ENCODE data around the gene ATP5MG. TPM values are rescaled to one million over a fixed set of nuclear protein-coding genes. Genes with fewer than 3 reads are reported as not detected.

The ATP5MG gene, protein sequence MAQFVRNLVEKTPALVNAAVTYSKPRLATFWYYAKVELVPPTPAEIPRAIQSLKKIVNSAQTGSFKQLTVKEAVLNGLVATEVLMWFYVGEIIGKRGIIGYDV
- total RNA-seq, result 10 to 100 TPM; 45.1 to 66.4 (median 56.0) TPM

DNA sequence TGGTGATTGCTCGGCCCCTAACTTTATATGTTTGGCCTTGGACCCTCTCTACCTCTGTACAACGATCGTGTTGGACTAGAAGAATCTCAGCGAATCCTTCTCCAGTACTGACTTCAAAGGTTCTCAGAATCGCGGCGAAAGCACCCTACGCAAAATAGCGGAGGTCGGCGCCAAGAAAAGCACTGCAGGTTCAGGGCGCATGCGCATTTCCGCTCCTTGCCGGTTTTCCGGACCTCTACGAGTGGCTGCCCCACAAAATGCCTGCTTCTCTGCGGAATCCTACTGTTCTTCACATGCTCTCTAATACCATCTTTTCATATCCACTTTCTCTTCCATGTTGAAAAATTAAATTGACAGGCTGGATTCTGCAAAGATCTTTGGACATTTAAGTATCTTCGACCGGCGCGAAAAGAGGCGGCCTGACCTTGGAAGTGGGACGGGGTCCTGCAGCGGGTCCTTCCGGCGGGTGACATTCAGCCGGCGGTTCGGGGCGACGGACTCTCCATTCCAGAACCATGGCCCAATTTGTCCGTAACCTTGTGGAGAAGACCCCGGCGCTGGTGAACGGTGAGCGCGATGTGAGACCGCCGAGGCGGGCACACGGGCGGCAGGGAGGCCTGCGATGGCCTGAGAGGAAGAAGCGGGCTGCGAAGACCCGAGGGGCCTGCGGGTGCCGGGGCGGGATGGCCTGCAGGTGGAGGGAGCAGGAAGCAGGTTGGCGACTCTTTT is at the start of gene ATP5MG:
ATP5MG (plus strand) TSS at position 456 of the 729 bp plus-strand sequence; CDS start at position 516, 60 bp downstream.
- H3K4me3 ChIP-seq, result peak within 1 kb of the TSS; percentile 81 to 98 (median 86)
- peaks cover 7 to 11% of the 10 kb centered on the region in 2 donors for H3K4me1 ChIP-seq
- H3K27me3 ChIP-seq, result no peaks in the 10 kb centered on the region
- intact Hi-C loops (cut with DNase I; ENCODE audit: low total_unique reads), result no loop called here
- no peaks in the 10 kb centered on the region for H3K9me3 ChIP-seq
- H3K27ac ChIP-seq, result peak within 1 kb of the TSS; percentile 83 to 87
- H3K36me3 ChIP-seq, result no peaks in the 10 kb centered on the region
- peak; percentile 61 to 83 for DNase-seq (ENCODE audit: low spot score in 2 of 2)
- peak; percentile 40 to 55 (median 52) for TF ChIP-seq POLR2AphosphoS5 (IDR thresholded peaks at IDR 0.05)
- TF ChIP-seq CTCF (IDR thresholded peaks at IDR 0.05), result no peak
- TF ChIP-seq POLR2A (IDR thresholded peaks at IDR 0.05), result peak; percentile 10

GRCh38 chr11:118353084-118353710 is 48.2 kb upstream of the ATP5MG start:
- Histone ChIP-seq H3K9me3 (no peaks in the 10 kb centered on the region), H3K36me3 (no peaks in the 10 kb centered on the region), H3K4me1 (no peaks in the 10 kb centered on the region), H3K27me3 (peaks cover 0 to 2% of the 10 kb centered on the region in 2 donors), H3K4me3 (no peak overlapping the region), H3K27ac (no peak overlapping the region)
- DNase-seq (ENCODE audit: low spot score in 2 of 2), result no peak
- no peak for TF ChIP-seq POLR2A (IDR thresholded peaks at IDR 0.05)
- peak; percentile 34 to 47 (median 34) for TF ChIP-seq CTCF (IDR thresholded peaks at IDR 0.05)
- intact Hi-C loops (cut with DNase I; ENCODE audit: low total_unique reads), result no loop called here

DNA sequence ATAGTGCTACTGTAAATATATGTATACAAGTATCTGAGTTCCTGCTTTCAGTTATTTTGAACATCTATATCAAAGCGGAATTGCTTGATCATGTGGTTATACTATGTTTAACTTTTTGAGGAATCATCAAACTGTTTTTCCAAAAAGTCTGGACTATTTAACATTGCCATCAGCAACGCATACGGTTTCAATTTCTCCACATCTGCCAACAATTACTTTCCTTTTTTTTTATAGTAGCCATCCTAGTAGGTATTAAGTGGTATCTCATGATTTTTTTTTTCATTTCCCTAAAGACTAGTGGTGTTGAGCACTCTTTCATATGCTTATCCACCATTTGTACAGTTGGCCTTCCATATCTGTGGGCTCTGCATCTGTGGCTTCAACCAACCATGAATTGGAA is 43.3 kb upstream of the ATP5MG start:
- H3K4me1 ChIP-seq, result no peaks in the 10 kb centered on the region
- no peaks in the 10 kb centered on the region for H3K27me3 ChIP-seq
- no peak for DNase-seq (ENCODE audit: low spot score in 2 of 2)
- no peak overlapping the region for H3K4me3 ChIP-seq
- TF ChIP-seq CTCF (IDR thresholded peaks at IDR 0.05) (no peak), POLR2AphosphoS5 (IDR thresholded peaks at IDR 0.05) (no peak), POLR2A (IDR thresholded peaks at IDR 0.05) (no peak)
- intact Hi-C loops (cut with DNase I; ENCODE audit: low total_unique reads), result no loop called here
- H3K27ac ChIP-seq, result no peak overlapping the region
- no peaks in the 10 kb centered on the region for H3K9me3 ChIP-seq
- H3K36me3 ChIP-seq, result no peaks in the 10 kb centered on the region

GRCh38 chr11:118359295-118359958 is 42.0 kb upstream of the ATP5MG start, which contains the start of gene UBE4A:
TSS of gene UBE4A (plus strand) at chr11:118359600. CDS start at chr11:118365081, 5,481 bp downstream.
- no peaks in the 10 kb centered on the region for H3K36me3 ChIP-seq
- peak within 1 kb of the TSS; percentile 66 to 86 (median 72) for H3K4me3 ChIP-seq
- H3K27ac ChIP-seq, result peak within 1 kb of the TSS; percentile 65 to 81
- peak; percentile 91 to 95 for DNase-seq (ENCODE audit: low spot score in 2 of 2)
- H3K27me3 ChIP-seq, result no peaks in the 10 kb centered on the region
- H3K9me3 ChIP-seq, result no peaks in the 10 kb centered on the region
- no peaks in the 10 kb centered on the region for H3K4me1 ChIP-seq
- TF ChIP-seq CTCF (IDR thresholded peaks at IDR 0.05), result no peak
- peak; percentile 92 to 97 (median 96) for TF ChIP-seq POLR2AphosphoS5 (IDR thresholded peaks at IDR 0.05)
- TF ChIP-seq POLR2A (IDR thresholded peaks at IDR 0.05), result peak; percentile 17
- intact Hi-C loops (cut with DNase I; ENCODE audit: low total_unique reads), result no loop called here

All from breast epithelium (tissue), 4 donors.